Endodermal cell (in vitro differentiated cells): ENCODE results near the gene E2F7. TPM values are rescaled to one million over a fixed set of nuclear protein-coding genes. Genes with fewer than 3 reads are reported as not detected.
"Not testable (repeated sequence)": the region's sequence is repeated elsewhere in the genome, so short reads cannot be mapped to it uniquely, and the experiment has no call there.

Experiments used
- DNase-seq: peaks from one replicate; pipeline ENCODE4 v3.0.0-alpha.2; 2017
- H3K27ac ChIP-seq: 2 replicates; pipeline ENCODE4 v1.5.1; 2013; ENCODE audit warnings: mild to moderate bottlenecking, low read depth, low read length, moderate library complexity
- H3K27me3 ChIP-seq: 2 replicates; pipeline ENCODE4 v1.6.1; 2013; ENCODE audit warnings: mild to moderate bottlenecking, low read length, moderate library complexity; ENCODE audit not compliant: insufficient read depth, control insufficient read depth, poor library complexity, severe bottlenecking
- H3K36me3 ChIP-seq: 2 replicates; pipeline ENCODE4 v1.7.0; 2013; ENCODE audit warnings: mild to moderate bottlenecking, low read length, moderate library complexity; ENCODE audit not compliant: control insufficient read depth, insufficient read depth
- H3K4me1 ChIP-seq: one replicate; pipeline ENCODE4 v1.7.0; 2013; ENCODE audit warnings: low read length; ENCODE audit not compliant: control insufficient read depth, insufficient read depth
- H3K4me3 ChIP-seq: 2 replicates; pipeline ENCODE4 v1.5.1; 2013; ENCODE audit warnings: mild to moderate bottlenecking, low read length, moderate library complexity
- H3K9ac ChIP-seq: 2 replicates; pipeline ENCODE4 v1.6.1; 2013; ENCODE audit warnings: mild to moderate bottlenecking, low read length, moderate library complexity; ENCODE audit not compliant: poor library complexity, severe bottlenecking; ENCODE audit errors: extremely low read depth
- H3K9me3 ChIP-seq: 2 replicates; pipeline ENCODE4 v1.6.1; 2013; ENCODE audit warnings: mild to moderate bottlenecking, low read length, moderate library complexity; ENCODE audit not compliant: control insufficient read depth
- H3K27ac Mint-ChIP-seq: 2 replicates; pipeline ENCODE4 v1.8.0; 2020; ENCODE audit warnings: mixed read lengths
- H3K27me3 Mint-ChIP-seq: 2 replicates; pipeline ENCODE4 v1.8.0; 2021; ENCODE audit warnings: mild to moderate bottlenecking, mixed read lengths; ENCODE audit not compliant: insufficient read depth
- H3K36me3 Mint-ChIP-seq: 2 replicates; pipeline ENCODE4 v1.8.0; 2020; ENCODE audit warnings: low read depth, mixed read lengths
- H3K4me1 Mint-ChIP-seq: 2 replicates; pipeline ENCODE4 v1.8.0; 2020; ENCODE audit warnings: mixed read lengths
- H3K4me3 Mint-ChIP-seq: 2 replicates; pipeline ENCODE4 v1.8.0; 2020; ENCODE audit warnings: mild to moderate bottlenecking, moderate library complexity, mixed read lengths
- H3K9me3 Mint-ChIP-seq: 2 replicates; pipeline ENCODE4 v1.8.0; 2020; ENCODE audit warnings: mild to moderate bottlenecking, mixed read lengths
- WGBS, 2 experiments: methylation state at CpG; one replicate each; pipeline versions ENCODE4 v1.1.5 to v1.1.7; 2013; ENCODE audit warnings: missing lambda C conversion rate in 2 of 2, mixed read lengths in 1 of 2; ENCODE audit not compliant: insufficient coverage in 1 of 2, insufficient read length in 1 of 2; 5-methylcytosine and 5-hydroxymethylcytosine counted together
- total RNA-seq, 2 donors: library from RNA; stranded (reverse); fragmentation: NEBNext Ultra II Directional in 1 of 2; extraction: Animal tissue kit (Norgen Biotek cat#: 25700) in 1 of 2; gene quantifications; 2 replicates in 1 of 2; 3 replicates in 1 of 2; pipeline ENCODE4 v1.2.1, GENCODE V29; 2021
- TF ChIP-seq, protein P1 (sequence below): fragments of 200-600 bp; sonication (generic); conservative IDR thresholded peaks from 2 replicates; pipeline ENCODE4 v1.5.0; 2021; ENCODE audit warnings: antibody characterized with exemption, mild to moderate bottlenecking

The E2F7 gene
- total RNA-seq, 2 donors from 2014 or later: 21.0 to 21.2 TPM

DNA sequence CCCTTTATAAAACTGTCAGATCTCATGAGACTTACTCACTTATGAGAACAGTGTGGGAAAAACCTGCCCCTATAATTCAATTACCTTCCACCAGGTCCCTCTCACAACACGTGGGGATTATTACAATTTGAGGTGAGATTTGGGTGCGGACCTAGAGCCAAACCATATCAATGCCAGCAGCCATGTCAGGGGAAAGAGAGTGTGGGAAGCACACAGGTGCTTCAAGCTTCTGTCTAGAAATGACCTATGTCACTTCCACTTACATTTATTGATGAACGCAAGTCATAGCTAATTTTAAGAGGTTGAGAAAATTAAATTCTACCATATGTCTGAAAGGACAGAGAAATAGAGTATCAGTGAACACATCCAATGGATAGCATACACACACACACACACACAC lies 32.5 kb upstream of the E2F7 start:
- no peak for DNase-seq
- H3K36me3 Mint-ChIP-seq: no peaks in the 10 kb centered on the region
- H3K27me3 Mint-ChIP-seq: no peaks in the 10 kb centered on the region
- TF ChIP-seq, protein P1, sequence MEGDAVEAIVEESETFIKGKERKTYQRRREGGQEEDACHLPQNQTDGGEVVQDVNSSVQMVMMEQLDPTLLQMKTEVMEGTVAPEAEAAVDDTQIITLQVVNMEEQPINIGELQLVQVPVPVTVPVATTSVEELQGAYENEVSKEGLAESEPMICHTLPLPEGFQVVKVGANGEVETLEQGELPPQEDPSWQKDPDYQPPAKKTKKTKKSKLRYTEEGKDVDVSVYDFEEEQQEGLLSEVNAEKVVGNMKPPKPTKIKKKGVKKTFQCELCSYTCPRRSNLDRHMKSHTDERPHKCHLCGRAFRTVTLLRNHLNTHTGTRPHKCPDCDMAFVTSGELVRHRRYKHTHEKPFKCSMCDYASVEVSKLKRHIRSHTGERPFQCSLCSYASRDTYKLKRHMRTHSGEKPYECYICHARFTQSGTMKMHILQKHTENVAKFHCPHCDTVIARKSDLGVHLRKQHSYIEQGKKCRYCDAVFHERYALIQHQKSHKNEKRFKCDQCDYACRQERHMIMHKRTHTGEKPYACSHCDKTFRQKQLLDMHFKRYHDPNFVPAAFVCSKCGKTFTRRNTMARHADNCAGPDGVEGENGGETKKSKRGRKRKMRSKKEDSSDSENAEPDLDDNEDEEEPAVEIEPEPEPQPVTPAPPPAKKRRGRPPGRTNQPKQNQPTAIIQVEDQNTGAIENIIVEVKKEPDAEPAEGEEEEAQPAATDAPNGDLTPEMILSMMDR: no peak
- no peak overlapping the region for H3K27ac ChIP-seq
- 94% methylated on average over 2 of the region's 3 CpGs; no CpG with 5 or more reads in 1 of the 2 experiments for WGBS, 2 experiments
- no peaks in the 10 kb centered on the region for H3K4me1 Mint-ChIP-seq
- no peak overlapping the region for H3K4me3 ChIP-seq
- no peaks in the 10 kb centered on the region for H3K9me3 ChIP-seq
- no peak overlapping the region for H3K27ac Mint-ChIP-seq
- H3K9ac ChIP-seq: no peak overlapping the region
- no peaks in the 10 kb centered on the region for H3K27me3 ChIP-seq
- H3K4me1 ChIP-seq: no peaks in the 10 kb centered on the region
- no peaks in the 10 kb centered on the region for H3K36me3 ChIP-seq
- no peaks in the 10 kb centered on the region for H3K9me3 Mint-ChIP-seq
- H3K4me3 Mint-ChIP-seq: no peak overlapping the region

DNA sequence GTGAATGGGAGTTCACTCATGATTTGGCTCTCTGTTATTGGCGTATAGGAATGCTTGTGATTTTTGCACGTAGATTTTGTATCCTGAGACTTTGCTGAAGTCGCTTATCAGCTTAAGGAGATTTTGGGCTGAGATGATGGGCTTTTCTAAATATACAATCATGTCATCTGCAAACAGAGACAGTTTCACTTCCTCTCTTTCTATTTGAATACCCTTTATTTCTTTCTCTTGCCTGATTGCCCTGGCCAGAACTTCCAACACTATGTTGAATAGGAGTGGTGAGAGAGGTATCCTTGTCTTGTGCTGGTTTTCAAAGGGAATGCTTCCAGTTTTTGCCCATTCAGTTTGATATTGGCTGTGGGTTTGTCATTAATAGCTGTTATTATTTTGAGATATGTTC lies 26.9 kb upstream of the E2F7 start:
- H3K4me3 Mint-ChIP-seq, DNase-seq, H3K4me1 ChIP-seq, H3K27ac Mint-ChIP-seq, H3K9ac ChIP-seq, H3K36me3 ChIP-seq, H3K9me3 Mint-ChIP-seq, H3K4me1 Mint-ChIP-seq, H3K4me3 ChIP-seq, H3K36me3 Mint-ChIP-seq, H3K27me3 ChIP-seq, H3K27me3 Mint-ChIP-seq, H3K27ac ChIP-seq, H3K9me3 ChIP-seq: not testable (repeated sequence)
- WGBS, 2 experiments: 50% methylated on average over 2 of the region's 3 CpGs; no CpG with 5 or more reads in 1 of the 2 experiments

DNA sequence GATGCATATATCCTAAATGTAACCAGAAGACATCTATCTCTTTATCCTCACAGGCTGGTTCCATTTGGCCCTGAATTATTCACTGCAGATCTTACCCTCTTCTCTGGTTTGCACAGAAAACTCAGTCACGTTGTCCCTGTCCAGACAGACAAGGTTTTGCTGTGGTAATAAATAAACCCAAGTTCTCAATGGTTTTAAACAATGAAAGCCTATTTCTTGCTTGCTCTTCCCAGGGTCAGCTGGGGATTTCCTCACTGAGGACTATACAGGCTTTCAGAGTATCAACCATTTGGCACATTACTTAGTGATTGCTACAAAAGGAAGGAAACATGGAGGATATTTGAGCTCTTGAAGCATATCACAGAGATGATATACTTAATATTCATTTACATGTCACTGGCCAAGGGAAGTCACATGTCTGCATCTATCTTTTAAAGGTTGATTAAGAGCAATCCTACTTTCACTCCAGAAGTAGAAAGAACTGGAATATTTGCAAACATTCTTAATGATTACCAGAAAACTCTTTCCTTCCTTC lies 24.4 kb upstream of the E2F7 start:
- H3K9me3 ChIP-seq: no peaks in the 10 kb centered on the region
- no peak overlapping the region for H3K4me3 ChIP-seq
- TF ChIP-seq, protein P1: no peak
- Mint-ChIP-seq H3K9me3 (no peaks in the 10 kb centered on the region), H3K4me1 (peaks cover 5% of the 10 kb centered on the region), H3K4me3 (no peak overlapping the region), H3K27me3 (no peaks in the 10 kb centered on the region), H3K36me3 (no peaks in the 10 kb centered on the region), H3K27ac (no peak overlapping the region)
- H3K4me1 ChIP-seq: peaks cover 7% of the 10 kb centered on the region
- no peaks in the 10 kb centered on the region for H3K36me3 ChIP-seq
- DNase-seq: no peak
- H3K27ac ChIP-seq: no peak overlapping the region
- no peaks in the 10 kb centered on the region for H3K27me3 ChIP-seq
- H3K9ac ChIP-seq: no peak overlapping the region
- 73% methylated on average over 1 of the region's 1 CpG; no CpG with 5 or more reads in 1 of the 2 experiments for WGBS, 2 experiments

DNA sequence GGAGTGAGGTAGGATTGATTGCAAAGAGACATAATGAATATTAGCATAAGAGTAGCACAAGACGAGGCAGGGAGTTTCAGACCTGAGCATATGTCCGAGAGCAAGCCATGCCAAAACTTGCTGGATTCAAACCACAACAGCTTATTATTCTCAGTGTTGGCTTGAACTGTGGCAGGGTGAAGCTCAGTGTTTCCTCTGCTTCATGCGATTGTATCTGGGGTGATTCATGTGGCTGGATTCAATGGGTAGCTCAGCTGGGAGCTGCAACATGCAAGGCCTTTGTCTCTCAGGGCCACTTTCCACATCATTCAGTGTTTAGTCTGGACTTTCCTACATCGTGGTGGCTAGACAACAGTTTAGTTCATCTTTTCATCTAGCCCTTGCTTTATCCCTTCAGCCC lies 22.1 kb upstream of the E2F7 start:
- WGBS, 2 experiments: 73 to 74% methylated on average over 4 of the region's 4 CpGs
- H3K4me3 ChIP-seq: no peak overlapping the region
- H3K27me3 Mint-ChIP-seq: no peaks in the 10 kb centered on the region
- no peaks in the 10 kb centered on the region for H3K36me3 ChIP-seq
- no peak overlapping the region for H3K9ac ChIP-seq
- H3K27me3 ChIP-seq: no peaks in the 10 kb centered on the region
- no peak overlapping the region for H3K27ac ChIP-seq
- H3K9me3 Mint-ChIP-seq: no peaks in the 10 kb centered on the region
- peaks cover 5% of the 10 kb centered on the region for H3K4me1 Mint-ChIP-seq
- no peak overlapping the region for H3K4me3 Mint-ChIP-seq
- no peak for DNase-seq
- TF ChIP-seq, protein P1: no peak
- H3K9me3 ChIP-seq: no peaks in the 10 kb centered on the region
- H3K36me3 Mint-ChIP-seq: no peaks in the 10 kb centered on the region
- H3K4me1 ChIP-seq: peaks cover 7% of the 10 kb centered on the region
- no peak overlapping the region for H3K27ac Mint-ChIP-seq
